OCI-LY3 (cell line): Measurements from ENCODE around the gene GDF15.
"Not testable (repeated sequence)": the region's sequence is repeated elsewhere in the genome, so short reads cannot be mapped to it uniquely, and the experiment has no call there.

ENCODE experiments used
- CTCF ChIP-seq: fragments of 200-600, 300-600 bp; sonication (generic); IDR thresholded peaks from 2 replicates; pipeline ENCODE4 v1.5.1; 2014; ENCODE audit warnings: antibody characterized with exemption, low read length, low read depth
- EZH2phosphoT487 ChIP-seq: fragments of 200-600 bp; shearing (Covaris generic); IDR thresholded peaks from 2 replicates; pipeline ENCODE4 v1.6.1; 2018; ENCODE audit warnings: antibody characterized with exemption, mixed run types, low read depth

GRCh38 chr19:18405754-18406153, 19.8 kb downstream of the GDF15 start:
- TF ChIP-seq CTCF, EZH2phosphoT487: not testable (repeated sequence)
